ENCODE results near the gene FAT1. TPM values are rescaled to one million over a fixed set of nuclear protein-coding genes. Genes with fewer than 3 reads are reported as not detected.

The FAT1 gene
- total RNA-seq, 4 donors from 2014 or later = 2.3 to 9.7 (median 4.8) TPM

- DNase-seq (no peak), ATAC-seq (no peak)
- Histone ChIP-seq H3K27ac (no peak overlapping the region), H3K36me3 (no peaks in the 10 kb centered on the region), H3K4me1 (peaks cover 0 to 9% of the 10 kb centered on the region in 2 donors), H3K9me3 (no peaks in the 10 kb centered on the region), H3K4me3 (no peak overlapping the region), H3K27me3 (peaks cover 12 to 24% (median 17%) of the 10 kb centered on the region in 3 donors)
- in situ Hi-C loops (cut with MboI; ENCODE audit: low sequenced_read_pairs in 4 of 4) (no loop called here), intact Hi-C loops (cut with DNase I; ENCODE audit: low total_unique reads) (no loop called here)
- TF ChIP-seq CTCF (IDR thresholded peaks at IDR 0.05 in 4 of 5, conservative IDR thresholded peaks at IDR 0.05 in 1 of 5) (no peak), POLR2A (IDR thresholded peaks at IDR 0.05) (no peak)
These were observed 7.0 kb upstream of the FAT1 start for GRCh38 chr4:186730621-186731020.

GRCh38 chr4:186729856-186730255 is 6.2 kb upstream of the FAT1 start:
- Histone ChIP-seq H3K4me1 (peaks cover 0 to 9% of the 10 kb centered on the region in 2 donors), H3K4me3 (no peak overlapping the region), H3K36me3 (no peaks in the 10 kb centered on the region), H3K27me3 (peaks cover 14 to 31% (median 25%) of the 10 kb centered on the region in 3 donors), H3K9me3 (no peaks in the 10 kb centered on the region), H3K27ac (no peak overlapping the region)
- DNase-seq = no peak
- in situ Hi-C loops (cut with MboI; ENCODE audit: low sequenced_read_pairs in 4 of 4) (no loop called here), intact Hi-C loops (cut with DNase I; ENCODE audit: low total_unique reads) (loop anchor here (10.0 kb wide), 2 partner anchors 115 to 215 kb away; no protein-coding TSS in a partner anchor)
- TF ChIP-seq CTCF (IDR thresholded peaks at IDR 0.05 in 4 of 5, conservative IDR thresholded peaks at IDR 0.05 in 1 of 5) = no peak
- TF ChIP-seq POLR2A (IDR thresholded peaks at IDR 0.05) = no peak
- ATAC-seq = no peak

- TF ChIP-seq CTCF (IDR thresholded peaks at IDR 0.05 in 4 of 5, conservative IDR thresholded peaks at IDR 0.05 in 1 of 5) = no peak
- H3K9me3 ChIP-seq = no peaks in the 10 kb centered on the region
- in situ Hi-C loops (cut with MboI; ENCODE audit: low sequenced_read_pairs in 4 of 4) = no loop called here
- intact Hi-C loops (cut with DNase I; ENCODE audit: low total_unique reads) = loop anchor here (10.0 kb wide), 2 partner anchors 116 to 216 kb away; no protein-coding TSS in a partner anchor
- no peak for DNase-seq
- no peak for ATAC-seq
- peaks cover 0 to 12% of the 10 kb centered on the region in 2 donors for H3K4me1 ChIP-seq
- no peaks in the 10 kb centered on the region for H3K36me3 ChIP-seq
- H3K27me3 ChIP-seq = peaks cover 17 to 38% (median 32%) of the 10 kb centered on the region in 3 donors
- no peak overlapping the region for H3K4me3 ChIP-seq
- H3K27ac ChIP-seq = no peak overlapping the region
These were observed 5.1 kb upstream of the FAT1 start for GRCh38 chr4:186728631-186729271.

GRCh38 chr4:186727977-186728519 is 4.4 kb upstream of the FAT1 start:
- no peak for TF ChIP-seq POLR2A (IDR thresholded peaks at IDR 0.05)
- no peak for TF ChIP-seq CTCF (IDR thresholded peaks at IDR 0.05 in 4 of 5, conservative IDR thresholded peaks at IDR 0.05 in 1 of 5)
- Histone ChIP-seq H3K4me3 (no peak overlapping the region), H3K36me3 (no peaks in the 10 kb centered on the region), H3K27ac (no peak overlapping the region), H3K27me3 (peaks cover 17 to 38% (median 36%) of the 10 kb centered on the region in 3 donors), H3K9me3 (no peaks in the 10 kb centered on the region), H3K4me1 (peaks cover 0 to 12% of the 10 kb centered on the region in 2 donors)
- no peak for ATAC-seq
- no peak for DNase-seq
- in situ Hi-C loops (cut with MboI; ENCODE audit: low sequenced_read_pairs in 4 of 4) (no loop called here), intact Hi-C loops (cut with DNase I; ENCODE audit: low total_unique reads) (loop anchor here (10.0 kb wide), 2 partner anchors 117 to 217 kb away; no protein-coding TSS in a partner anchor)

Data from gastrocnemius medialis (tissue), 4 donors.